Panc1 (cell line): ENCODE measurements around the gene CAPN2. TPM values are rescaled to one million over a fixed set of nuclear protein-coding genes. Genes with fewer than 3 reads are reported as not detected.

Source experiments
- ATAC-seq: fragments of 200-7000 bp; cut with Tn5 transposase; 2 replicates; pipeline ENCODE4 v1.9.1; 2020; ENCODE audit warnings: mild to moderate bottlenecking, moderate library complexity
- BruUV-seq: library from RNA; stranded (reverse); fragments of 400-500 nt; replicated peaks from 2 replicates; lab custom pipeline; 2021; lab: Mats Ljungman, UMichigan
- CTCF ChIA-PET: fragments of 300-600 bp; sonication (Branson Sonifier 250); formaldehyde crosslinking; loops from one replicate; lab custom pipeline; 2022; ENCODE audit warnings: antibody characterized with exemption; lab: Charles Lee
- POLR2A ChIA-PET: fragments of 300-600 bp; sonication (Branson Sonifier 250); formaldehyde crosslinking; loops from one replicate; lab custom pipeline; 2022; ENCODE audit warnings: antibody characterized with exemption; lab: Charles Lee
- DNase-seq: peaks from one replicate; pipeline ENCODE4 v3.0.0-alpha.2; 2010; ENCODE audit warnings: low read depth, low spot score
- H3K27ac ChIP-seq: 2 replicates; pipeline ENCODE4 v1.5.1; 2011; ENCODE audit warnings: mild to moderate bottlenecking, low read length, inconsistent platforms
- H3K27me3 ChIP-seq: fragments of 200-500 bp; sonication (Bioruptor generic); 2 replicates; pipeline ENCODE4 v1.6.0; 2014; ENCODE audit warnings: low read length, inconsistent platforms; ENCODE audit not compliant: control insufficient read depth, insufficient read depth
- H3K36me3 ChIP-seq: fragments of 200-500 bp; sonication (Bioruptor generic); 2 replicates; pipeline ENCODE4 v1.5.1; 2014; ENCODE audit warnings: inconsistent platforms, mild to moderate bottlenecking, low read length, moderate library complexity; ENCODE audit not compliant: control insufficient read depth, insufficient read depth
- H3K4me1 ChIP-seq: 2 replicates; pipeline ENCODE4 v1.5.1; 2011; ENCODE audit warnings: inconsistent platforms, mild to moderate bottlenecking, low read length, moderate library complexity; ENCODE audit not compliant: control insufficient read depth, insufficient read depth
- H3K4me3 ChIP-seq, 2 experiments: 2 replicates each; pipeline ENCODE4 v1.5.1; 2011 to 2012; ENCODE audit warnings: low read depth in 2 of 2, low read length in 2 of 2, mild to moderate bottlenecking in 2 of 2, inconsistent platforms in 1 of 2, moderate library complexity in 1 of 2
- H3K9me3 ChIP-seq: fragments of 200-500 bp; sonication (Bioruptor generic); 2 replicates; pipeline ENCODE4 v1.5.1; 2014; ENCODE audit warnings: low read depth, mild to moderate bottlenecking, inconsistent platforms, low read length, moderate library complexity; ENCODE audit not compliant: control insufficient read depth, insufficient read depth
- POLR2AphosphoS5 ChIP-seq: IDR thresholded peaks from 2 replicates; pipeline ENCODE4 v1.6.1; 2012; ENCODE audit warnings: mild to moderate bottlenecking, low read depth, low read length, moderate library complexity
- SIN3A ChIP-seq: IDR thresholded peaks from 2 replicates; pipeline ENCODE4 v1.6.1; 2012; ENCODE audit warnings: low read depth, mild to moderate bottlenecking, low read length, moderate library complexity, borderline replicate concordance; ENCODE audit not compliant: insufficient read depth
- TCF7L2 ChIP-seq: IDR thresholded peaks from 2 replicates; pipeline ENCODE4 v1.6.1; 2011; ENCODE audit warnings: mild to moderate bottlenecking, low read depth, low read length, inconsistent platforms
- in situ Hi-C: cut with HindIII; loops from 2 replicates; pipeline ENCODE4 v1.10.0; 2016; ENCODE audit warnings: low sequenced_read_pairs, low pct_unique_long_range_greater_than_20kb
- intact Hi-C: fragments of 100-400 bp; cut with micrococcal nuclease; formaldehyde crosslinking; loops from one replicate; pipeline ENCODE4 v1.10.0; 2022; ENCODE audit not compliant: unreplicated experiment
- total RNA-seq: library from RNA; stranded (reverse); gene quantifications from one replicate; pipeline ENCODE4 v1.2.1, GENCODE V29; 2021; ENCODE audit not compliant: unreplicated experiment
- TF ChIP-seq, protein P1 (sequence below): fragments of 450-650 bp; IDR thresholded peaks from 2 replicates; pipeline ENCODE4 v1.5.1; 2017; ENCODE audit warnings: mild to moderate bottlenecking
- TF ChIP-seq, protein P2 (sequence below), 2 experiments: IDR thresholded peaks; 2 replicates each; pipeline ENCODE4 v1.6.1; 2011 to 2012; ENCODE audit warnings: low read depth in 2 of 2, control low read depth in 1 of 2, low read length in 1 of 2, mild to moderate bottlenecking in 1 of 2, moderate library complexity in 1 of 2; ENCODE audit not compliant: insufficient read depth in 1 of 2

CAPN2 gene
- total RNA-seq, 1 experiment from 2014 or later, result 171 TPM

DNA sequence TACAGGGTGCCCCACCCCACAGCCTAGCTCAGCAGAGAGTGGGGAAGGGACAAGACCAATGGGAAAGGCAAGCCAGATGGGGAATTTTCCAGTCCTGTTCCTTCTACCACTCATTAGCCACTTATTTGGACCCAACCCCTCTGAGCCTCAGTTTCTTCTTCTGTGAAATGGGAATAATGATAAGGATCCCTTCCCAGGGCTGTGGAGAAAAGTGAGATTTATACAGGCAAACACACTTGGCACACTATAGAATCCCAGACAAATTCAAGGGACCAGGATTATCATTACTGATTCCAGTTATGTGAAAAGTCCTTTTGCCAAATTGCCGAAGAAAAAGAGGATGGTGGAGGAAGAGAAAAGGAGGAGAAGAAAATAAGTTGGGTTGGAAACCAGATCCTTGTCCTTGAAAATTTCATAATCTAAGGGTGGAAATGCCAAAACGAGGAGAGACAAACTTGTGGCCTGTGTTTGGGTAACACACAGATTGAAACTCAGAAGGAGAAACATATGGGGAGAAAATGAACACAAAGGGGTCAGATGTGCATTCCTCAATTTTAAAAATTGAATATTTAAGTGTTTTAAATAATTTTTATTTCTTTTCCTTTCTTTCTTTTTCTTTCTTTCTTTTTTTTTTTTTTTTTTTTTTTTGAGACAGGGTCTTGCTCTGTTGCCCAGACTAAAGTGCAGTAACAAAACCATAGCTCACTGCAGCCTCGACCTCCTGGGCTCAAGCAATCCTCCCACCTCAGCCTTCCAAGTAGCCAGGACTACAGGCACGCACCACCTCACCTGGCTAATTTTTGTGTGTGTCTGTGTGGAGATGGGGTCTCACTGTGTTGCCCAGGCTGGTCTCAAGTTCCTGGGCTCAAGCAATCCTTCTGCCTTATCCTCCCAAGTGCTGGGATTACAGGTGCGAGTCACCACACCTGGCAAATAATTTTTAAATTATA, 9.6 kb downstream of the CAPN2 start:
- Histone ChIP-seq H3K4me3 (no peak overlapping the region), H3K27me3 (no peaks in the 10 kb centered on the region), H3K27ac (no peak overlapping the region; the same call in 1 of the 2 replicates), H3K36me3 (peaks cover 12% of the 10 kb centered on the region), H3K9me3 (no peaks in the 10 kb centered on the region), H3K4me1 (peaks cover 26% of the 10 kb centered on the region)
- no TSS peak for BruUV-seq
- in situ Hi-C loops, result no loop called here
- CTCF ChIA-PET, result interaction anchor here (1.4 kb wide), 1 partner anchor 26 kb away, joined by 4 read pairs; no protein-coding TSS in a partner anchor
- no peak for ATAC-seq
- DNase-seq, result no peak
- intact Hi-C loops, result no loop called here
- POLR2A ChIA-PET, result no interaction called here
- no peak for TF ChIP-seq SIN3A
- no peak for TF ChIP-seq TCF7L2
- TF ChIP-seq POLR2AphosphoS5, result no peak
- TF ChIP-seq, protein P1, sequence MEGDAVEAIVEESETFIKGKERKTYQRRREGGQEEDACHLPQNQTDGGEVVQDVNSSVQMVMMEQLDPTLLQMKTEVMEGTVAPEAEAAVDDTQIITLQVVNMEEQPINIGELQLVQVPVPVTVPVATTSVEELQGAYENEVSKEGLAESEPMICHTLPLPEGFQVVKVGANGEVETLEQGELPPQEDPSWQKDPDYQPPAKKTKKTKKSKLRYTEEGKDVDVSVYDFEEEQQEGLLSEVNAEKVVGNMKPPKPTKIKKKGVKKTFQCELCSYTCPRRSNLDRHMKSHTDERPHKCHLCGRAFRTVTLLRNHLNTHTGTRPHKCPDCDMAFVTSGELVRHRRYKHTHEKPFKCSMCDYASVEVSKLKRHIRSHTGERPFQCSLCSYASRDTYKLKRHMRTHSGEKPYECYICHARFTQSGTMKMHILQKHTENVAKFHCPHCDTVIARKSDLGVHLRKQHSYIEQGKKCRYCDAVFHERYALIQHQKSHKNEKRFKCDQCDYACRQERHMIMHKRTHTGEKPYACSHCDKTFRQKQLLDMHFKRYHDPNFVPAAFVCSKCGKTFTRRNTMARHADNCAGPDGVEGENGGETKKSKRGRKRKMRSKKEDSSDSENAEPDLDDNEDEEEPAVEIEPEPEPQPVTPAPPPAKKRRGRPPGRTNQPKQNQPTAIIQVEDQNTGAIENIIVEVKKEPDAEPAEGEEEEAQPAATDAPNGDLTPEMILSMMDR, result no peak
- TF ChIP-seq, protein P2, sequence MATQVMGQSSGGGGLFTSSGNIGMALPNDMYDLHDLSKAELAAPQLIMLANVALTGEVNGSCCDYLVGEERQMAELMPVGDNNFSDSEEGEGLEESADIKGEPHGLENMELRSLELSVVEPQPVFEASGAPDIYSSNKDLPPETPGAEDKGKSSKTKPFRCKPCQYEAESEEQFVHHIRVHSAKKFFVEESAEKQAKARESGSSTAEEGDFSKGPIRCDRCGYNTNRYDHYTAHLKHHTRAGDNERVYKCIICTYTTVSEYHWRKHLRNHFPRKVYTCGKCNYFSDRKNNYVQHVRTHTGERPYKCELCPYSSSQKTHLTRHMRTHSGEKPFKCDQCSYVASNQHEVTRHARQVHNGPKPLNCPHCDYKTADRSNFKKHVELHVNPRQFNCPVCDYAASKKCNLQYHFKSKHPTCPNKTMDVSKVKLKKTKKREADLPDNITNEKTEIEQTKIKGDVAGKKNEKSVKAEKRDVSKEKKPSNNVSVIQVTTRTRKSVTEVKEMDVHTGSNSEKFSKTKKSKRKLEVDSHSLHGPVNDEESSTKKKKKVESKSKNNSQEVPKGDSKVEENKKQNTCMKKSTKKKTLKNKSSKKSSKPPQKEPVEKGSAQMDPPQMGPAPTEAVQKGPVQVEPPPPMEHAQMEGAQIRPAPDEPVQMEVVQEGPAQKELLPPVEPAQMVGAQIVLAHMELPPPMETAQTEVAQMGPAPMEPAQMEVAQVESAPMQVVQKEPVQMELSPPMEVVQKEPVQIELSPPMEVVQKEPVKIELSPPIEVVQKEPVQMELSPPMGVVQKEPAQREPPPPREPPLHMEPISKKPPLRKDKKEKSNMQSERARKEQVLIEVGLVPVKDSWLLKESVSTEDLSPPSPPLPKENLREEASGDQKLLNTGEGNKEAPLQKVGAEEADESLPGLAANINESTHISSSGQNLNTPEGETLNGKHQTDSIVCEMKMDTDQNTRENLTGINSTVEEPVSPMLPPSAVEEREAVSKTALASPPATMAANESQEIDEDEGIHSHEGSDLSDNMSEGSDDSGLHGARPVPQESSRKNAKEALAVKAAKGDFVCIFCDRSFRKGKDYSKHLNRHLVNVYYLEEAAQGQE (IDR thresholded peaks at IDR 0.05; ENCODE audit: insufficient read depth in 1 of 2, low read depth in 2 of 2, low read length in 1 of 2), result no peak

DNA sequence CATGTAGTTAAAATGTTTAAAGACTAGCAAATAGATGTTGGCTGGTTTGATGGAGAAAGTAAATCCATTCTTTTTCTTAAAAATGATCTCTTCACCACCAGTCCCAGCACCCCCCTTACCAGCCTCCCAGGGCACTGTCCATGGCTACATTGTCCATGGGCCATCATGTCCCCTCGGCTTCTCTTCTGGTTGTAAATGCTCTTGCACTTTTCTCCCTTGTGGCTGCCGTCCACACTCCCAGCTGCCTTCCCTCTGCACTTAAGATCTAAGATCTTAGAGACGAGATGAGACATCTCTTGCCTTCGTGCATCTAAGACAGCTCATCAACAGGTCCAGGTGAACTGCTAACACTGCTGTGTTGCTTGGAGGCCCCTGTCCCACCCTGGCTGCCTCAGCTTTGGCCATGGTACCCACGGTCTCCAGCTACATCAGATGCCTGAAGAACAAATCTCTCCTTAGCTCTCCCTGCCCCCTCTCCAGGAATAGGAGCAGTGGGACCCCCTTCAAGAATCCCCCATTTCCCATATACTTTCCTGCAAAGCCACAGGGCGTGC, 11.1 kb downstream of the CAPN2 start:
- H3K4me3 ChIP-seq, result no peak overlapping the region
- no peaks in the 10 kb centered on the region for H3K9me3 ChIP-seq
- H3K27me3 ChIP-seq, result no peaks in the 10 kb centered on the region
- H3K4me1 ChIP-seq, result peaks cover 19% of the 10 kb centered on the region
- intact Hi-C loops (no loop called here), in situ Hi-C loops (no loop called here)
- CTCF ChIA-PET, result no interaction called here
- no peak overlapping the region for H3K27ac ChIP-seq
- POLR2A ChIA-PET, result no interaction called here
- DNase-seq (no peak), ATAC-seq (no peak)
- peaks cover 12% of the 10 kb centered on the region for H3K36me3 ChIP-seq
- no peak for TF ChIP-seq TCF7L2
- BruUV-seq, result no TSS peak
